ENCODE results near the gene CDK10.
A peak's percentile ranks its signal among the peaks of the same experiment; 100 is the strongest.

CDK10 gene

GRCh38 chr16:89686520-89687091, at the start of gene CDK10:
Gene CDK10 (plus strand): TSS chr16:89686689. CDS start chr16:89686711, 22 bp downstream.
- no peak for TF ChIP-seq CTCF (IDR thresholded peaks at IDR 0.05; ENCODE audit: unreplicated experiment in 3 of 3)
- Mint-ChIP-seq H3K4me3 (peak within 1 kb of the TSS; percentile 93 to 94 (median 94)), H3K36me3 (ENCODE audit: low read depth) (peaks cover 59% of the 10 kb centered on the region), H3K9me3 (peaks cover 16% of the 10 kb centered on the region), H3K4me1 (peaks cover 7% of the 10 kb centered on the region), H3K27ac (peak within 1 kb of the TSS; percentile 92 to 97 (median 96)), H3K27me3 (ENCODE audit: low read depth) (no peaks in the 10 kb centered on the region)

- H3K4me3 Mint-ChIP-seq, result no peak overlapping the region
- no peaks in the 10 kb centered on the region for H3K36me3 Mint-ChIP-seq (ENCODE audit: low read depth)
- peaks cover 5% of the 10 kb centered on the region for H3K4me1 Mint-ChIP-seq
- peaks cover 21% of the 10 kb centered on the region for H3K27me3 Mint-ChIP-seq (ENCODE audit: low read depth)
- no peaks in the 10 kb centered on the region for H3K9me3 Mint-ChIP-seq
- no peak for TF ChIP-seq CTCF (IDR thresholded peaks at IDR 0.05; ENCODE audit: unreplicated experiment in 3 of 3)
- H3K27ac Mint-ChIP-seq, result no peak overlapping the region
Observed at GRCh38 chr16:89637379-89637778, 49.1 kb upstream of the CDK10 start.

- Mint-ChIP-seq H3K27me3 (ENCODE audit: low read depth) (peaks cover 20% of the 10 kb centered on the region), H3K27ac (no peak overlapping the region), H3K4me3 (no peak overlapping the region), H3K36me3 (ENCODE audit: low read depth) (no peaks in the 10 kb centered on the region), H3K9me3 (no peaks in the 10 kb centered on the region), H3K4me1 (peaks cover 5% of the 10 kb centered on the region)
- no peak for TF ChIP-seq CTCF (IDR thresholded peaks at IDR 0.05; ENCODE audit: unreplicated experiment in 3 of 3)
Observed at GRCh38 chr16:89638455-89638854, 48.0 kb upstream of the CDK10 start.

GRCh38 chr16:89639385-89639784, 47.1 kb upstream of the CDK10 start:
- H3K4me1 Mint-ChIP-seq, result peaks cover 5% of the 10 kb centered on the region
- peaks cover 10% of the 10 kb centered on the region for H3K27me3 Mint-ChIP-seq (ENCODE audit: low read depth)
- H3K4me3 Mint-ChIP-seq, result no peak overlapping the region
- H3K27ac Mint-ChIP-seq, result no peak overlapping the region
- H3K36me3 Mint-ChIP-seq (ENCODE audit: low read depth), result peaks cover 3% of the 10 kb centered on the region
- TF ChIP-seq CTCF (IDR thresholded peaks at IDR 0.05; ENCODE audit: unreplicated experiment in 3 of 3), result no peak
- no peaks in the 10 kb centered on the region for H3K9me3 Mint-ChIP-seq

GRCh38 chr16:89641458-89642119, 44.9 kb upstream of the CDK10 start:
- Mint-ChIP-seq H3K27ac (peak overlapping the region in 1 of 3 experiments; percentile 47), H3K4me1 (peaks cover 5% of the 10 kb centered on the region), H3K4me3 (no peak overlapping the region), H3K9me3 (no peaks in the 10 kb centered on the region), H3K36me3 (ENCODE audit: low read depth) (peaks cover 15% of the 10 kb centered on the region), H3K27me3 (ENCODE audit: low read depth) (no peaks in the 10 kb centered on the region)
- no peak for TF ChIP-seq CTCF (IDR thresholded peaks at IDR 0.05; ENCODE audit: unreplicated experiment in 3 of 3)

DNA sequence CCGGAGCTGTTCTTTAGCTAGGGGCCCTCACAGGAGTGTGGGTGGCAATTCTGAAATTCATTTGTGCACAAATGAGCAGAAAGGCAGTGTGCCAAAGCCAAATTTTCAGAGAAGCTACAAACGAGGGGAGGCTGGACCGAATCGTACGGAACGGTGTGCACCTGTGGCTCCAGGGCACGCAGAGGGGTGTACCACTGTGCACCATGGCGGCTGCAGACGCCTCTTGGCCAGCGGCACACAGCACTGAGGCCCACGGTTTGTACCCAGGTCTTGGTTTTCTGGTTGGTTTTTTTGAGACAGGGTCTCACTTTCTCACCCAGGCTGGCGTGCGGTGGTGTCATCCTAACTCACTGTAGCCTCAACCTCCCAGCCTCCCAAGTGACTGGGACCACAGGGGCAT, 43.9 kb upstream of the CDK10 start:
- H3K4me1 Mint-ChIP-seq, result peaks cover 5% of the 10 kb centered on the region

More for the DNA sequence above, 43.9 kb upstream of the CDK10 start:
- H3K9me3 Mint-ChIP-seq, result no peaks in the 10 kb centered on the region
- no peak for TF ChIP-seq CTCF (IDR thresholded peaks at IDR 0.05; ENCODE audit: unreplicated experiment in 3 of 3)
- peaks cover 15% of the 10 kb centered on the region for H3K36me3 Mint-ChIP-seq (ENCODE audit: low read depth)
- no peak overlapping the region for H3K27ac Mint-ChIP-seq
- H3K27me3 Mint-ChIP-seq (ENCODE audit: low read depth), result no peaks in the 10 kb centered on the region
- H3K4me3 Mint-ChIP-seq, result no peak overlapping the region

Data from nephron (organoid).